ENCODE measurements around the gene PDLIM1. TPM values are rescaled to one million over a fixed set of nuclear protein-coding genes. Genes with fewer than 3 reads are reported as not detected.

PDLIM1 gene
- total and polyA plus RNA-seq, 2 of the 13 experiments (the other 11 are each of a cell fraction or from before 2014, with no cell fraction given) = 119 to 123 TPM

GRCh38 chr10:95214793-95215192, 76.0 kb downstream of the PDLIM1 start:
- CTCF ChIA-PET (ENCODE audit: low intra/inter-chr PET ratio, low total read pairs) = no interaction called here

GRCh38 chr10:95214369-95214768, 76.4 kb downstream of the PDLIM1 start:
- BruUV-seq (replicated peaks) = no TSS peak
- no peak for DNase-seq (ENCODE audit: low spot score)
- no peaks in the 10 kb centered on the region for H3K79me2 ChIP-seq (ENCODE audit: insufficient read depth, low read length)
- no peaks in the 10 kb centered on the region for H3K27me3 ChIP-seq (ENCODE audit: control insufficient read depth in 1 of 2, insufficient read depth in 2 of 2, low read length in 2 of 2)
- in situ Hi-C loops (cut with HindIII; ENCODE audit: extremely low pct_ligation_motif_present, low pct_unique_long_range_greater_than_20kb) (no loop called here), intact Hi-C loops (cut with micrococcal nuclease; ENCODE audit: unreplicated experiment) (no loop called here)
- no peak overlapping the region for H3K9ac ChIP-seq (ENCODE audit: insufficient read depth, low read depth, low read length)
- 95% methylated on average over 2 of the region's 2 CpGs for WGBS (ENCODE audit: low lambda C conversion rate)
- ATAC-seq = no peak
- H3K9me3 ChIP-seq (ENCODE audit: low read length) = no peaks in the 10 kb centered on the region
- H3K4me3 ChIP-seq (replicated peaks in 1 of 3; ENCODE audit: insufficient read depth in 1 of 3, low read depth in 2 of 3, low read length in 3 of 3) = no peak overlapping the region
- no peak overlapping the region for H2AFZ ChIP-seq (ENCODE audit: low read length)
- H3K36me3 ChIP-seq (replicated peaks in 1 of 2; ENCODE audit: control insufficient read depth in 1 of 2, insufficient read depth in 2 of 2, low read length in 2 of 2) = no peaks in the 10 kb centered on the region
- ChIA-PET POLR2A (no interaction called here), CTCF (ENCODE audit: low intra/inter-chr PET ratio, low total read pairs) (no interaction called here)
- no peaks in the 10 kb centered on the region for H3K4me1 ChIP-seq (ENCODE audit: insufficient read depth, low read length)
- no peak for FAIRE-seq
- no peaks in the 10 kb centered on the region for H4K20me1 ChIP-seq (ENCODE audit: insufficient read depth, low read length)
- no peak overlapping the region for H3K27ac ChIP-seq (ENCODE audit: extremely low read length, insufficient read depth, low read length)
- no peak overlapping the region for H3K4me2 ChIP-seq (ENCODE audit: low read depth, low read length)
- no peak for TF ChIP-seq POGK (CRISPR knock-in tag; conservative IDR thresholded peaks at IDR 0.05)
- no peak for TF ChIP-seq BRD4 (CRISPR knock-in tag; IDR thresholded peaks at IDR 0.05)
- TF ChIP-seq ZFY (CRISPR knock-in tag; IDR thresholded peaks at IDR 0.05) = no peak
- no peak for TF ChIP-seq PAWR (CRISPR knock-in tag; IDR thresholded peaks at IDR 0.05; ENCODE audit: borderline replicate concordance)
- no peak for TF ChIP-seq HNF1A (IDR thresholded peaks at IDR 0.05; ENCODE audit: low read depth)
- no peak for TF ChIP-seq HNF1A (CRISPR knock-in tag; IDR thresholded peaks at IDR 0.05; ENCODE audit: borderline replicate concordance)
- TF ChIP-seq SOX6 (IDR thresholded peaks at IDR 0.05) = no peak
- no peak for TF ChIP-seq SOX6 (CRISPR knock-in tag; IDR thresholded peaks at IDR 0.05)
- TF ChIP-seq TEAD3 (CRISPR knock-in tag; optimal IDR thresholded peaks at IDR 0.05; ENCODE audit: borderline replicate concordance) = no peak
- TF ChIP-seq ZNF552 (CRISPR knock-in tag; IDR thresholded peaks at IDR 0.05; ENCODE audit: borderline replicate concordance) = no peak
- TF ChIP-seq BCL3 (CRISPR knock-in tag; IDR thresholded peaks at IDR 0.05) = no peak
- TF ChIP-seq REPIN1 (CRISPR knock-in tag; IDR thresholded peaks at IDR 0.05; ENCODE audit: borderline replicate concordance, low read depth) = no peak

More at GRCh38 chr10:95214793-95215192, 76.0 kb downstream of the PDLIM1 start:
- Histone ChIP-seq H3K27me3 (ENCODE audit: control insufficient read depth in 1 of 2, insufficient read depth in 2 of 2, low read length in 2 of 2) (no peaks in the 10 kb centered on the region), H3K9me3 (ENCODE audit: low read length) (no peaks in the 10 kb centered on the region), H3K4me2 (ENCODE audit: low read depth, low read length) (no peak overlapping the region), H3K27ac (ENCODE audit: extremely low read length, insufficient read depth, low read length) (no peak overlapping the region), H3K36me3 (replicated peaks in 1 of 2; ENCODE audit: control insufficient read depth in 1 of 2, insufficient read depth in 2 of 2, low read length in 2 of 2) (no peaks in the 10 kb centered on the region), H4K20me1 (ENCODE audit: insufficient read depth, low read length) (no peaks in the 10 kb centered on the region), H3K4me3 (replicated peaks in 1 of 3; ENCODE audit: insufficient read depth in 1 of 3, low read depth in 2 of 3, low read length in 3 of 3) (no peak overlapping the region), H3K4me1 (ENCODE audit: insufficient read depth, low read length) (no peaks in the 10 kb centered on the region), H3K9ac (ENCODE audit: insufficient read depth, low read depth, low read length) (no peak overlapping the region), H3K79me2 (ENCODE audit: insufficient read depth, low read length) (no peaks in the 10 kb centered on the region), H2AFZ (ENCODE audit: low read length) (no peak overlapping the region)
- in situ Hi-C loops (cut with HindIII; ENCODE audit: extremely low pct_ligation_motif_present, low pct_unique_long_range_greater_than_20kb) (no loop called here), intact Hi-C loops (cut with micrococcal nuclease; ENCODE audit: unreplicated experiment) (no loop called here)
- ATAC-seq = no peak
- TF ChIP-seq MZF1 (CRISPR knock-in tag; IDR thresholded peaks at IDR 0.05; ENCODE audit: borderline replicate concordance) (no peak), CENPT (CRISPR knock-in tag; IDR thresholded peaks at IDR 0.05; ENCODE audit: low read depth) (no peak), ZNF468 (CRISPR knock-in tag; IDR thresholded peaks at IDR 0.05) (no peak)
- 100% methylated on average over 3 of the region's 3 CpGs for WGBS (ENCODE audit: low lambda C conversion rate)
- no peak for FAIRE-seq
- DNase-seq (ENCODE audit: low spot score) = no peak
- POLR2A ChIA-PET = no interaction called here
- BruUV-seq (replicated peaks) = no TSS peak
